ENCODE results near the gene SPAG7. TPM values are rescaled to one million over a fixed set of nuclear protein-coding genes. Genes with fewer than 3 reads are reported as not detected.

The SPAG7 gene
- total and polyA plus RNA-seq, 2 of the 8 experiments (the other 6 are each of a cell fraction or from before 2014, with no cell fraction given), result 74.2 to 81.9 TPM

DNA sequence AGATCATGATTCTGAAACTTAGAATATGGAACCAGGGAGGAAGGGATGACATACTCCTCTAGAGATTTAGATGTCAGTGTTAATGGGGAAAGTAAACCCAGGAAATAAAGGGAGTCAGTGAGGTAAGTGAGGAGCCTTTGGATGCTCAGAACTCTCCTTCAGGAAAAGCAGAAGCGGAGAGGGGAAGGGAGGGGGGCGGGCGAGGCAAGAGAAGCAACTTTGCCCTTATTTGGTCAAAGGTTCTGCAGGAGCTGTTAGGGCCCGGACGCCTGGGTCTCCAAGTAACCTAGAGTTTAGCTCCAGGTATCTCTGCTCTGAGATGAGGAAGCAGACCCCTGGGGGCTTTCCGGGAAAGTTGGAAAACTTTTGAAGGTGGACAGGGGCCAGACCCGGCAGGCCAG lies 20.6 kb downstream of the SPAG7 start:
- no peak overlapping the region for H3K23ac ChIP-seq (ENCODE audit: insufficient read length)
- H2BK20ac ChIP-seq (ENCODE audit: low read length), result no peak overlapping the region
- H3K27ac ChIP-seq (ENCODE audit: low read depth, low read length), result peak overlapping the region; percentile 67
- no peak overlapping the region for H3K4ac ChIP-seq (replicated peaks; ENCODE audit: insufficient read length, low read depth, low read length)
- H3K56ac ChIP-seq (replicated peaks; ENCODE audit: insufficient read length, low read depth, low read length), result no peak overlapping the region
- DNase-seq (ENCODE audit: low read depth in 1 of 2, low spot score in 2 of 2), result no peak
- H4K8ac ChIP-seq (ENCODE audit: extremely low read depth, insufficient read depth, low read length), result no peak overlapping the region
- no peak for FAIRE-seq
- H3K14ac ChIP-seq (ENCODE audit: insufficient read length), result no peak overlapping the region
- H3K27me3 ChIP-seq (replicated peaks in 1 of 4; ENCODE audit: control insufficient read depth in 3 of 4, extremely low read depth in 1 of 4, insufficient read depth in 3 of 4, low read length in 3 of 4), result no peaks in the 10 kb centered on the region
- WGBS, 2 experiments (ENCODE audit: extremely low coverage in 1 of 2, insufficient coverage in 1 of 2, insufficient read length in 1 of 2, insufficient replicate concordance in 2 of 2, low coverage in 1 of 2, low lambda C conversion rate in 2 of 2, missing lambda C conversion rate in 1 of 2), result 8% methylated on average over 5 of the region's 7 CpGs; no CpG with 5 or more reads in 1 of the 2 experiments
- peak overlapping the region; percentile 67 to 95 for H3K4me2 ChIP-seq (ENCODE audit: insufficient read depth in 1 of 2, low read depth in 2 of 2, low read length in 2 of 2)
- no peak overlapping the region for H4K5ac ChIP-seq (ENCODE audit: insufficient read length, low read depth, low read length)
- H3K23me2 ChIP-seq (ENCODE audit: low read depth, low read length), result peaks cover 18% of the 10 kb centered on the region
- H3K4me3 ChIP-seq (ENCODE audit: extremely low read depth in 1 of 4, insufficient read depth in 2 of 4, low read depth in 3 of 4, low read length in 4 of 4), result peak overlapping the region; percentile 73 to 97 (median 81)
- no peak overlapping the region for H2BK120ac ChIP-seq (replicated peaks; ENCODE audit: low read depth, low read length)
- H3K4me1 ChIP-seq (replicated peaks in 1 of 4; ENCODE audit: control insufficient read depth in 3 of 4, insufficient read depth in 4 of 4, low read length in 3 of 4), result peaks cover 4 to 17% (median 10%) of the 10 kb centered on the region in 4 experiments
- POLR2A ChIA-PET (ENCODE audit: partially characterized antibody), result interaction anchor here (0.6 to 32.4 kb wide), 17 partner anchors 0 to 219 kb away, joined by 3 to 987 read pairs (median 13); partner anchors contain the start of genes C17orf107, CAMTA2, ENO3 and GP1BA
- peaks cover 8 to 42% (median 28%) of the 10 kb centered on the region in 4 experiments for H3K36me3 ChIP-seq (ENCODE audit: control insufficient read depth in 2 of 4, insufficient read depth in 4 of 4, low read length in 3 of 4)
- H3K9me3 ChIP-seq (ENCODE audit: insufficient read depth in 2 of 2, low read depth in 1 of 2, low read length in 1 of 2), result no peaks in the 10 kb centered on the region
- H2AFZ ChIP-seq (ENCODE audit: low read length), result no peak overlapping the region
- peak overlapping the region; percentile 32; the same call in 1 of the 2 replicates for H3K18ac ChIP-seq (ENCODE audit: extremely low read depth, low read length)
- no peak overlapping the region for H2BK15ac ChIP-seq (ENCODE audit: low read length)
- peaks cover 16 to 21% of the 10 kb centered on the region in 2 experiments for H4K20me1 ChIP-seq (replicated peaks in 1 of 2; ENCODE audit: control insufficient read depth in 1 of 2, insufficient read depth in 2 of 2, low read length in 2 of 2)
- no peak overlapping the region for H2AK5ac ChIP-seq (ENCODE audit: low read depth, low read length)
- H3K79me1 ChIP-seq (ENCODE audit: low read depth, low read length), result peaks cover 2% of the 10 kb centered on the region; the same call in 1 of the 2 replicates
- H2BK12ac ChIP-seq (ENCODE audit: low read depth, low read length), result no peak overlapping the region
- TF ChIP-seq CBX5 (IDR thresholded peaks at IDR 0.05; ENCODE audit: low read depth, low read length), result no peak
- peak; percentile 98 for TF ChIP-seq SRF (IDR thresholded peaks at IDR 0.05; ENCODE audit: low read depth, low read length)
- peak overlapping the region; percentile 44; the same call in 1 of the 2 replicates for H2BK5ac ChIP-seq (ENCODE audit: low read depth, low read length)
- peaks cover 8 to 44% of the 10 kb centered on the region in 2 experiments for H3K79me2 ChIP-seq (ENCODE audit: control insufficient read depth in 1 of 2, insufficient read depth in 2 of 2, low read length in 2 of 2)
- H3K9ac ChIP-seq (replicated peaks in 1 of 4; ENCODE audit: extremely low read depth in 1 of 4, low read depth in 3 of 4, low read length in 3 of 4), result peak overlapping the region in 3 of 4 experiments; percentile 46 to 78 (median 59); a peak in 6 of 7 replicates
- no peak overlapping the region for H4K91ac ChIP-seq (replicated peaks; ENCODE audit: insufficient read length, low read length)
- CTCF ChIA-PET (ENCODE audit: partially characterized antibody), result interaction anchor here (0.7 to 0.8 kb wide), 3 partner anchors 11 to 37 kb away, joined by 3 to 4 read pairs (median 3); no protein-coding TSS in a partner anchor
